COLO668 (cell line): ENCODE data around the gene SAP30L.
A peak's percentile ranks its signal among the peaks of the same experiment; 100 is the strongest.

Experiments used
- DNase-seq: peaks from one replicate; lab custom pipeline; 2025; ENCODE audit not compliant: unreplicated experiment; lab: John Stamatoyannopoulos, UW

SAP30L gene

DNA sequence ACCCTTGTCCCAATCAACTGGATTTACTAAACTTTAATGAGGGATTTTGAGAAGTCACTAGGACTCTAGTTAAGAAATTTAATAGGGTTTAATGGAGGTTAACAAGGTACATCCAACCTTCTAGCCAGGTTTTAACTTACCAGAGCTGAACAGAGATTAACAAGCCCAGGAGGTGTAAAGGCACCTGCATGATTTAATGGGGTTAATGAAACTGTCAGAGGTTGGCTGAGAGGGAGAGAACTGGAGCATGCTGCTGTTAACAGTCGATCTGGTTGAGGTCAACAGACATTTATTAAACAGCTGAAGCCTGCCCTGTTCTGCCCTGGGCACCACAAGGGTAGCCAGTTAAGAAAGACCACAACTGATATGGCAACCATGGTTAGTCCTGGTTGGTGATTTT, 18.6 kb downstream of the SAP30L start:
- DNase-seq: no peak

DNA sequence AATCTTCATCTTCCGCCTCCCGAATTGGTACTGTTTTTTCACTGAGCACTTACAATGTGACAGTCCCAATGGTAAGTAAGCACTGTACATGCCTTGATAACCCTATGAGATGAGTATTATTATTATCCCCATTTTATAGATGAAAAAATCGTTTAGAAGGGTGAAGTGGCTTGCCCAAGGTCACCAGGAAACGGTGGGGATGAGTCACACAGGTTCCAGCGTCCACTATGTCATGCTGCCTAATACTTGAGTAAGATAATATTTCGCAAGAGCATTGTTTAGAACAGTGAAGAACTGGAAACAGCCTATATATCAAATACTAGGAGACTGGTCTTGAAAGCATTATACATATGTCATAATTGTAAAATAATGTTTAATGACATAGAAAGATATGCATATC, 19.4 kb downstream of the SAP30L start:
- no peak for DNase-seq

DNA sequence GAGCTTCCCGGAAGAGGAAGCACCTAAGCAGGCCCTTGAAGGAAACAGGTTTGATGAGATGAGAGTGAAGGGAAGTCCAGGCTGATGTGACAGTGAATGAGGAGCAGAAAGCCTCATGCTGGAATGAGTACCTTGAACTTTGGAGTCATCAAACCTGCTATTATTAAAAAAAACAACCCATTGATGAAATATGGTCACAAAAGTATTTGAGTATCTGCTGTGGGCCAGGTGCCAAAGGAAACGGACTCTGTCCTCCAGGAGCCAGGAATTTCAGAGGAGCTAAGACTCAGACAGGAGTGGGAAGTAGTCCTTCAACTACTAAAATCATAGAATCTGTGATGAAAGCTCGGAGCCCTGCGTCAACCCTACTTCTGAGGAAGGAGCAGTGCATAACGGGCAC, 20.4 kb downstream of the SAP30L start:
- DNase-seq: no peak

DNA sequence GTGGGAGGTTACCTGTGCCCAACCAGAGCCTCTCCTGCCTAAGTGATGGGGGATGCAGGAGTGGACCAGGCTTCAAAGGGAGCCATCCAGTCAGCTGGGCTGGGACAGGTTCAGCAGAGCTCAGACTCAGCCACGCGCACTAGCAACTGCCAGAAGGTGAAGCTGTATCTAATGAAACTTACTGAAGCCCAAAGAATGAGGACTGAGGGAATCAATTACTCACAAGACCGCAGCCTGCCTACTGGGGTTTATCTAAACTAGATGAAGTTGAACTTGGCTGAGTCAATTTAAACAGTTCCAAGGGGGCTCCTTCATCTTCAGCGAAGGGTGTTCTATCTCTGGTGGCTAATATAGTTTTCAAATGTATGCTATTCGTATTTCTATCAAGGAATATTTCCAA, 20.9 kb downstream of the SAP30L start:
- DNase-seq: no peak

DNA sequence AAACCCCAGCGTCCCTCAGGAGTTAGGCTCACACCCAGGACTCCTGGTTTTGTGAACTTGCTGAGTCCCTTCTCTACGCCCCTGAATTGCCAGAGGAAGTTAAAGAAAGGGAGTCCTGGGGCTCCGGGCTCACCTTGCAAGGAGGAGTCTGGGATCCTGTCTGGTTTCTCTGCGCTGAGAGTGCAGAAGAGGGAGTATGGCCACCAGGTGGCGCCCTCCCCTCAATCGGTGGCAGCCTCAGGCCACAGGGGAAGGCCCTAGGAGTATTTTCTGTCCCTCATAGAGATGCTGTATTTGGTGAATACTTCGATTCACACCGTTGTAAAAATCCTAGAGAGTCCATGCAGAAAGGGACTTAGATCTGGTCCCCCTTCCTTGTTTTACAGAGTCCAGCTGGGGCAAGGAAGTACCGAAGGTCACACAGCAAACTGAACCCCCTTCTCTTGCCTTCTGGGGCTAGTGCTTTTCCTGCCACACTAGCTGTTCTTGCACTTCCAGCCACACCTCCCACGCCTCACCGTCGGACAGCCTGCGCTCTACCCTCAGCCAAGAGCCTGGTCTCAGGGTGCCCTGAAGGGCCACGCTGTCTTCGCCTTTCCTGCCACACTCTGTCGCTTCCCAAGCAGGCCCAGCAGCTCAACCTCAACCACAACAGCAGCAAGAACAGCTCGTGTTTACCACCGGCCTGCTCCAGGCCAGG, 22.0 kb downstream of the SAP30L start:
- peak; percentile 62 for DNase-seq

DNA sequence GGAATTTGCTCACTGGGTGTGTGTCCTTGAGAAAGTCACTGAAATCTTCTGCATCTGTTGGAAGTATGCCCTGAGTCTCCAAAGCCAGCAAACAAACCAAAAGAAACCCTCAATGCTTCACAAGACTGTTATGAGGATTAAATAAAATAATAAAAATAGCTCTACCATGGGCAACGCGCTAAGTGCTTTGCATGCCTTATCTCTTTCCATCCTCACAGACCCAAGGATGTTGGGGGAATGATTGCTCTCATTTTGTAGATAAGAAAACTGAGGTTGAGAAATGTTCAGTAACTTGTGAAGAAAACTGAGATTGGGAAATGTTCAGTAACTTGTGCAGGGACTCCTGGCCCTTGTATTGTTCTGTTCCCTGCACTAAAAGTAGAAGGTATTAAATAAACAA, 24.3 kb downstream of the SAP30L start:
- DNase-seq: no peak

DNA sequence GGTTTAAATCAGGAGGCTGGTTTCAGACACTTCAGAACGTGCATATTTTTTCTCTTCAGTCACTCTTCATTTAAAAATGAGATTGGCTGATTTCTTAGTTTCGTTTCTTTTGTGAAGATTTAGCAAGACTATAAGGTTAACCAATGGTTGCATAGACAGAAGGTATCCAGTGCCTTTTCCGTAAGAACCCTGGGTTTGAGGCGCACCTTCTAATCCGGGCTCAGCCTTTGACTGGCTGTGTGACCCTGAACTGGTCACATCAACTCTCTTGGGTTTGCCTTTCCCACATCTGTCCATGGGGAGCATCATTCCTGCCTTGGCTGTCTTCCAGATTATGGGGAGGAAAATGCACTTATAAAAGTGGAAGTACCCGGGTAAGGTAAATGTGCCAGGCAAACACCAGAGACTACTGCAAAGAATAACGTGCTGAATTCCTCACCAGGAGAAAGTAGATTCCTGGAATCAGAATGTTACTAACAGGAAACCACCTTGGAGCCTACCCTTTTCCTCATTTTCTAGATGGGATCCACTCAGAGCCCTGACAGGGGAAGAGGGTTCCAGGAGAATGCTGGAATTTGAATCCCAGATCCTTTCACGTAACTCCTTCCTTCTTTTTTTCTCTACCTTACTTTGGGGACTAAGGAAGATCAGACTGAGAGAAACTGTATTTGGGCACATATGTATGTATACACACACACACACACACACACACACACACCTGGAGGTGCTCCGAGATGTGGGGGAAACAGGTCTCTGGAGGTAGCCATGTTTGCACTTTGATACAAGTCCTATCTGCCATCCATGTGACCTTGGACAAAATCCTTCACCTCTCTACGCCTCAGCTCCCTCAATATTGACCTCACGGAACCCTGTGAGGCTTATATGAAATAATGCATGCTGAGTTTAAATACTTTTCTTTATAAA, 25.4 kb downstream of the SAP30L start:
- no peak for DNase-seq

DNA sequence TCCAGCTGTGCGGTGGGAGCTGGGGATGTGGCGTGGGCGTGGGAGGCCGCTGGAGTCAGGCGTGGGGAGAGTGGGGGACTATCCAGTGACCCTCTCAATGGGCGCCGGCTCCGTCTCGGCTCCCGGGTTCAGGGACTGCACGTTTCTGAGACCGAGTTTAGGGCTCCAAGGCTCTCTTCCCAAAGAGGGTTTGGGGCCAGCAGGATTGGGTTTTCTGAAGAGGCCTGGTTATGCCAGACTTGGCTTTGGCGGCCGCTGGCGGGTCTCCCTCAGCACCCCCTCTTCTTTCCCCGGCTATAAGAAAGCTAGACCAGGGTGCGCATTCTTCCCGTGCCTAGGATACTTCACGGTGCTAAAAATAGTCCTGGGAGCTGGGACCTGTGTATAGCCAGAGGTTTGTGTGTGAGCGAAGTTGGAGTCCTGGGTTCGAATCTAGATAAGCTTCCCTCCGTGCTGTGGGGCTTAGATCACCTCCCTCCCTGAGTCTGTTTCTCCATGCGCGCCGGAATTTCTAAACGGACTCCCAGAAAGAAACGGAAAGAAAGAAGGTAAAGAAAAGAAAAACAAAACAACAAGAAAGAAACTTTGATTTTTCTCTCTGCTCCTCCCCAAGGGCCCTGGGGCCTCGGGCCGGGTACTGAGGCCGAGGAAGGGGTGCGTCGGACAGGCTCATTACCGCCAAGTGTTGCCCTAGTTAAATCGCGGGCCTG, 27.2 kb downstream of the SAP30L start:
- DNase-seq: no peak

DNA sequence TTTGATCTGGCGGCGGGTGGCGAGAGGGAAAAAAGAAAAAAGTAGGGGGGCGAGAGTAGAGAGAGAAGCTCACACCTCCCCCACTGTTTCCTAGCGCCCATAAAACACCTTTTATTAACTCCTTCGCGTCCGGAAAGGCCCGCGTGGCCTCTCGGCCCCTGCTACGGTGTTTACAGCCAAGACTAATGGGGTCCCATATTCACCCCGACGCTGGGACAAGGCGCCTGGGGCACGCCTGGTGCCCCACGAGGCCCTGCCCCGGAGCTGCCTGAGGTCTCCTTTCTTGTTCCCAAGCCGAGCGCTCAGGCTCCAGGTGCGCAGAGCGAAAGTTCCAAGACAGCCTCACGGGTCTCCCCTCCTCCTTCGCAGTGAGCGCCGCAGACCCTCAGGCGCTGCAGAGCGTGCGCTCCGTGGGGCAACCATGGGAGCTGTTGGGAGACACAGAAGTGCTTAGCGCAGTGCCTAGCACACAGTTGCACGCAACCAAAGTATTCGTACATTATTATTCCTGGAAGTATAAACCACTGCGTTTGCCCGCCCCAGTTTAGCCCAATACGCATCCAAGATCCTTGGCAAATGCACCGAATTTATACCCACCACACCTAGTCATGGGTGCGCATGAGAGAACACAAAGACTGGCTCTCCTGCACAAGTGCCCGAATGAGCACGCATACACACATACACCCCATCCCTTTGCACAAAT, 27.9 kb downstream of the SAP30L start:
- DNase-seq: no peak

DNA sequence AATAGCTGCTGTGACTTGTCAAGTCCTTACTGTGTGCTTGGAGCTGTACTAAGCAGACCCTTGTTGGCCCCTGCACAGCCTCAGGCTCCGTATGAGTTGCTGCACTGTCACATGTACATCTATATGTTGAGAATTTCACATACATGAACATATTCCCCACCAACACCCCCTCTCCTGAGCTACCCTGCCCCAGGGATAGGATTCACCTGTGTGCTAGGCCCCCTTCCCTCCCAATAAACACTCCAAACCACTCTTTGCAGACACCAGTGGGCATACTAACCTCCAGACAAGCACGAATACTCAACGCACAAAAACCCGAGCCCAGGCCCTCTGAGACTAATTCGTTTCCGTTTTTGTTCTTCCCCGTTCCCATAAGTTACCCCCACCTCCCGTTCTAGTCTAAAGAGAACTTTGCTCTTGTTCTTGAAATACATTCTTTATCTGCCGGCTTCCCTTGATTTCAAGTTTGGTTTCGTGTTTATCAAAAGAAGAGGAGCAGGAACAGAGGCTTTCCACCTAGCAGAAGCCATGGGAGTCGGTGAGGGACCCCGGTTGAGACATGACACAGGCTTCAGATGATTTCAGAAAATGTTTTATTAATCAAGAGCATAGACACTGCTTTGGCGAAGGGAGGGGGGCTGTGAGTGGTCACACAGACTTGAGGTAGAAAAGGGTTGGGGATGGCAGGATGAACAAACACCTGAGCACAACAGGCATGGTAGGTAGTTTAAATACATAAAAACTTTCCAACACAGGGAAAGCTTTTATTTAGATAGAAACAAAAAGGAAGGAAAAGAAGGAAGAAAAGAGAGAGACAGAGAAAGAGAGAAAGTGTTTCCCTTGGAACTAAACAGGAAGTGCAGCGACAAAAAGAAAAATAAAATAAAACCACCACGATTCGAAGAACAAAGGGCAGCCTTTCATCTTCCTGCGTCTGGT, 28.9 kb downstream of the SAP30L start:
- no peak for DNase-seq

DNA sequence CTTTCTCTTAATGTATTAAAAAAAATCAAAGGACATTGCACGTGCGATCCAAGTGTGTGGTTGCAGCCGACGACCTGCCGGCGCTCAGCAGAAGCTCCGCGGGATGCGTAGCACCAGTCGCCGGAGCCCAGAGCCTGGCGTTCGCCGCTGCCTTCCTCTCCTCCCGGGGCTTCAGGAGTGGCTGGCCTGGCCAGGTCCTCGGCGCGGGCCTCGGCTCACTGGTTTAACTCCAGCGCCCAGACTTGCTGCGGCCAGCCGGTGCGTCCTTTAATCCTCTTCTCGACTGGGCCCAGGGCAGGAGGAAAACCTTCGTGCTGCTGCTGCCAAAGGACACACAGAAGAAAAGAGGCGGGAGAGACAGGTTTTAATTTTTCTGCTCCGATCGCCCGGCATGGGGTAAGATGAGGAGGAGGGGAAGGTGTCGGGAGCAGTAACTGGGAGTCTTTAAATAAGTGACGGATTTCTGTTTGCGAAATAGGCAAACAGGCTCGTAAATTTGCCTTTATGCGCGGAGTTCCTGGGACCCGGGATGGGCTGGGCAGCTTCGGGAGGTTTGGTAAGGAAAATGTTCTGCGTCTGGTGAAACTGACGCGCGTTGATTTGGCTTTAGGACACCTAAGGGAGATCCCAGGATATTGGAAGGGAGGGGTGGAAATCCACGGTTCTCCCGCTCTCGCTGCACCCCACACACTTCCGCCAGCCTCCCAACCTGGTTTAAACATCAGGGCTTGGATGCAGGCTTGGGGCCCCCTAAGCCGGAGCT, 30.0 kb downstream of the SAP30L start:
- DNase-seq: peak; percentile 17

DNA sequence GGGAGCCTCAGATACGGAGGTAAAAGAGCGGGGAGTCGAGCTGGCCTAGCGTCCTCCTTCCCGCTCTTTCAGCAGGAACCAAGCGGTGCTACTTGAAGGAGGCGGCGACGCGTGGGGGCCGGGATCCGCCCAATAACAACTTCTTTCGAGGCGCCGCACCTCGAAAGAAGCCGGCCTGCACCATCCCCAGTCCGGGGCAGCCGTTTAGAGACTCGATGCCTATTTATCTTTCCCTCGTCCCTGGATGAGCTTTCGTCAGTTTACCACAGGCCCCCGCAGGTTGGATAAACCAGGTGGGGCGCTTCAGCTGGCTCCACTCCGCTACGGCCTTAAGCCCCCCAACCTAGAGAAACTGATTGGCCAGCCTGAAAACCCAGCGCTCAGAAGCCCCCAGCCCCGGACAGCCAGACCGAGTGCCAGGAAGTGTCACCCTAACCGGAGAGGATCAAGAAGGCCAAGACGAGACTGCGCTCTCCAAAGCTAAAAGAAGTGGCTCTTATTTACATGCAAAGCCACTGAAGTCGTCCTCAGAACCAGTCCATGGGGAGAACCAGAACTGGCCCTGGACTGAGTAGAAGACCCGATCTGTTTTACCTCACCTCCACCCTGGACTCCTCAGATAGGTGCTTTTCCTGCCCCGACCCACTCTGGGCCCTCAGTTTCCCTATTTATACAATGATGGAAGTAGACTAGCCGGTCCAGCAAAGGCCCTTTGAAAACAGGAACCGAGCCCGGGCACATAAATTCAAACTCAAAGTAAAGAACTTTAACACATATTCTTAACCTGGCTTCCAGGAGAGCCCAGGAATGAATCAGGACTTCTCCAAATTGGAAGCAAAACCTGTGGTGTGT, 30.8 kb downstream of the SAP30L start:
- DNase-seq: no peak

DNA sequence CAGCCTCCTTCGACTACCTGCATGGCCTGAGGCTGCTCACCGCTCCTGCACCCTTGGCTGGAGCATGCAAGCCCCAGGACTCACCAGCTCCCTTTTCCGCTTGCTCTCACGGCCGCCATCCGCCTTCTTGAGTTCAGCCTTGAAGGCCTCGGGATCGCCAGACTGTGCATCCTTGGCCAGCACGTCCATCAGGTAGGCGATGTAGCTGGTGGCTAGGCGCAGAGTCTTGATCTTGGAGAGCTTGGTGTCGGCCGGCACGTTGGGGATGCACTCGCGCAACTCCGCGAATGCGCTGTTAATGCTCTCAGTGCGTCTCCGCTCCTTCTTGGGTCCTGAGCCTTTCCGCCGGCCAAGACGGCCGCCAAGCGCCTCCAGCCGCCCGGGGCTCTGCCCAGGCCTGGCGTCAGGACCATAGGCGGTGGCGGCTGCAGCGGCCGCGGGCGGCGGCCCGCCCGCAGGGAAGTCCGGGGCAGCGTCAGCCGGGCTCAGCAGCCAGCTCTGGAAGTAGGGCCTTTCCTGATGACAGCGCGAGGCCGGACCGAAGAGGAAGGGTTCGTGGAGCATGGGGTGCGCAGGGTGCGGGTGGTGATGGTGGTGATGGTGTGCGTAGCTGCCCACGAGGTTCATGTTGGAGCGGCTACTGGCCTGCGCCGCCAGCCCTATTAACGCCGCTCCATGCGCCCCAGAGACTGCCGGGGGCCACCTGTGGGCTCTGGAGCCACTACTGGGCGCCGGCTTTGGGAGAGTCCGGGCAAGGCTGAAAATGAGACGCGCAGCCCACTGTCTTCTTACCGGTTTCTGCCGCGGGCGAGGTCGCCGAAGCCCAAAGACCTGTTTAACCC, 31.8 kb downstream of the SAP30L start:
- peak; percentile 37 for DNase-seq

DNA sequence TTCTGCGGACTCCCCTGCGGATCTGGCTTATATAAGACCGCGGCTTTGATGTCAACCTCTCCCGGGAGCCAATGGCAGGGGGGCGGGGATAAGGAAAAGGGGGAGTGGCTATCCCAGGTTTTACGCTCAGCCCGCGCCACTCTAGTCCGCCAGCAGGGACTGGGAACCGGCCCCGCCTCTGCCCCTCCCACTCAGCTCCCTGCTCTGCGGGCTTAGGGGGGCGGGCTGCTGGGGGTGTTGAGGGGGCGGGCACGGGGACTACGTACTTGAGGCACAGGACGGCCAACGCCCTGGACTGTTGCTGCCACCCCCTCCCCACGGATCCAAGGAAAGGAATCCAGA, 32.4 kb downstream of the SAP30L start, which contains the start of gene HAND1:
HAND1 (minus strand) TSS at position 4 of the 342 bp plus-strand sequence. CDS start 219 bp downstream, outside the sequence.
- peak; percentile 51 for DNase-seq

DNA sequence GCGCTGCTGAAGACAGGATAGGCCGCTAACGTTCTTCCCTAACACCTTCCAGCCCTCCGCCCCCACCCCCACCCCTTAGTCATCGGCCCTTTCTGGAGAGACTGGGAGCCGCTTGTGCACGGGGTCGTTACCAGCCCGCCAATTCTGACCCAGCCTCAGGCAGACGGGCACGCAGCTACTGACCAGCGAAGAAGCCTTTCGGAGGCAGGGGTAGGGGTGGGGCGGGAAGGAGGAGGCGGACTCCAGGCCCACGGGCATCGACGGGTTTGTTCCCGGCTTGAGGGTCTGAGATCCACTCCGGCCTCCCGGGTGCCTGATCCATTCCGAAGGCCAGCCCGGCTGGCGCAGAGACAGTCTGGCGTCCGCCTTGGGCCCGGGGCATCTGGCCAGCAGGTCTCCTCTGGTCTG, 33.0 kb downstream of the SAP30L start:
- no peak for DNase-seq

DNA sequence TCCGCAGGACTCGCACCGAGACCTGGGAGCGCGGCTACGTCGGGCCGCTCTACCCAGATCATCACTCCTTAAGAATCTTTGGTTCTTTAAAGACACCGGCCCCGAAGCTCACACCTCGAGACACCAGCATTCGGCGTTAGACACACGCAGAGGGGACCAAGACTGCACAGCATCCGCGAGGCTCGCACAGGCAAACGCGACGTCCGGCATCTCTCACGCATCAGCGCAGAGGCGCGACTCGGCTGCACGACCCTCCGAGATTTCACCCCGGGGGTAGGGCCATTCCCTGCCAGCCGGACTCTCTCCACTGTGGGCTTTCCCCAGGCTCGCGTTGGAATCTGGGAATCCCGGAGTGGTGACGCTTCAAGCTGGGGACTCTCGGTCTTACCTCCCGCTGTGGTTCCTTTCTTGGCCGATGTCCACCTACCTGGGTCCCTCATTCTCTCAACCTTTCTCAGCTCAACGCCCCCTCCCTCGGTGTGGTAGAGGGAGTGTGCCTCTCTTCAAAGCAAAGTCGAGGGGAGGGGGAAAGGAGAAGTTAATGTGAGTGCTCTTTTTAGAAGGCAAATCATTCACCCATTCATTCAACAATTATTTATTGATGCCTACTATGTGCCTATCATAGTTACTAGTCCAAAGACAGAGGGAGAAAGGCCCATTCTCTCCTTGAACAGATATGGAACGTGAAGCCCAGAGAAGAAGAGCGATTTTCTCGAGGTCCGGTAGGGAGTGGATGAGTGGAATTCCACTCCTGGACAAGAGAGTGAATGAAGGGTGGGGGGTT, 33.6 kb downstream of the SAP30L start:
- no peak for DNase-seq
